Measurements from ENCODE around the gene ASTN2. TPM values are rescaled to one million over a fixed set of nuclear protein-coding genes. Genes with fewer than 3 reads are reported as not detected.

The ASTN2 gene
- total and polyA plus RNA-seq, 2 experiments from 2014 or later: 5.8 to 7.5 TPM

DNA sequence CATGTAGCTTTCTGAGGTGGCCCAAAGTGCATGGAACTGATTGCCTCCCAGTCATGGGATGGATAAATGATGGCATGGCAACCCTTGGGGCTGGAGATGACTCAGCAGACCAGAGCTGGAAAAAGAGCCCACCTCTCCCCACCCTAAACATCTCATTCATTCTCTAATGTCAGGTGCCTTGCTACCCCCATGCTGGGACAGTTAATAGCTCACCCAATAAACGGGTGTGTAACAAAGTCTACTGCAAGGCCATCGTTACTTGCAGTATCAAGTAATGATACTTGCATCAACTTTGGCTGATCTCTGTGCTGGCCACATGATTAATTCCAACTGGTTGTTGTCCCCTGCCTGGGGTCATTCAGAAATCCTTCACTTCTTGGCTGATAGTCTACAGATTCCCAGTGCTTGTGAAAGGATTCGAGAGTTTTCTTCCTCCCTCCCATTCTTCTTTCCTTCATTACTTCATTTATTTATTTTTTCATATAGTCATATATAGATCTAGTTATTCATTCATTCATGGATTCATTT, 850.5 kb downstream of the ASTN2 start:
- TF ChIP-seq EZH2 (IDR thresholded peaks at IDR 0.05; ENCODE audit: insufficient read depth, poor library complexity, severe bottlenecking) (no peak), EZH2phosphoT487 (IDR thresholded peaks at IDR 0.05; ENCODE audit: insufficient read depth, low read depth) (no peak)
- H3K9me3 ChIP-seq (ENCODE audit: low read depth): no peaks in the 10 kb centered on the region
- DNase-seq: no peak
- WGBS, 2 experiments (ENCODE audit: low coverage in 1 of 2, low lambda C conversion rate in 2 of 2, missing lambda C conversion rate in 2 of 2): 29 to 39% methylated on average over 3 of the region's 3 CpGs
- no peak overlapping the region for H2AFZ ChIP-seq
- H3K79me2 ChIP-seq (ENCODE audit: insufficient read depth): no peaks in the 10 kb centered on the region
- H3K27ac ChIP-seq: no peak overlapping the region
- H3K4me2 ChIP-seq (ENCODE audit: unreplicated experiment): no peak overlapping the region
- no peaks in the 10 kb centered on the region for H3K27me3 ChIP-seq (replicated peaks; ENCODE audit: insufficient read depth)
- no peaks in the 10 kb centered on the region for H3K36me3 ChIP-seq (ENCODE audit: low read depth)
- peaks cover 12% of the 10 kb centered on the region for H3K4me1 ChIP-seq (ENCODE audit: insufficient read depth)
- no peaks in the 10 kb centered on the region for H3K9me2 ChIP-seq (ENCODE audit: insufficient read depth)
- in situ Hi-C loops (cut with MboI): loop anchor here (25.0 kb wide), 1 partner anchor 402 kb away; the partner anchor contains the start of gene PAPPA
- H3F3A ChIP-seq (ENCODE audit: insufficient read depth): no peaks in the 10 kb centered on the region
- no peaks in the 10 kb centered on the region for H4K20me1 ChIP-seq (ENCODE audit: insufficient read depth)
- no peak overlapping the region for H3K4me3 ChIP-seq
- no peak overlapping the region for H3K9ac ChIP-seq

DNA sequence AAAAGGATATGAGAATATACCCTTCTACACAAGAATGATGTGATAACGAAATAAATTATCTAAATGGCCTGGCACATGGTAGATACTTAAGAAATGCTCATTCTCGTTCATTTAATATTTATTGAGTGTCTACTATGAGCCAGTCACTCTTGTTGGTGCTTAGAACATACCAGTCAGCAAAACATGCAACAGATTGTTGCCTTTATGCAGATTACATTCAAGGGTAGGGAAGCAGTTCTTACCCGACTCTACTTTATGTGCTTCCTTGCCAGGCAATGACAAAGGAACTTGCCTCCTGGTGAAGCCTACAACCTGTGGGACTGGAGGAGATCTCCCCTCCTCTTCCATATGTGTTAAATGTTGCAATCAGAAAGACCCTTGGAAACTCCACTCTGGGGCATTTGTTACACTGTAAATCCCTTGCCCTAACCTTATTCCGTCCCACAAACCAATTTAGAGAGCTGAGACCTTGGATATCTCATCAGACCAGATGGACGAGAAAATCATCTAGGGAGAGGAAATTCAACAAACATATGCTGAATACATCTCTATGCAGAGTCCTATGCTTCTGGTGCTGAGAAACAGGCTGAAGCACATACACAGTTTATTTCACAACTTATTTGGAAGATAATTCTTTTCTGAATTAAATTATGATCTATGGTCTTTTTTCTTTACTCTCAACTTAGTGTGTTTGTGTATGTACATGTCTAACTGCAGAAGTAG, 855.9 kb downstream of the ASTN2 start:
- H3K9me2 ChIP-seq (ENCODE audit: insufficient read depth): no peaks in the 10 kb centered on the region
- in situ Hi-C loops (cut with MboI): loop anchor here (25.0 kb wide), 1 partner anchor 397 kb away; the partner anchor contains the start of gene PAPPA
- no peaks in the 10 kb centered on the region for H3K9me3 ChIP-seq (ENCODE audit: low read depth)
- no peak overlapping the region for H3K9ac ChIP-seq
- no peak overlapping the region for H3K4me3 ChIP-seq
- no peaks in the 10 kb centered on the region for H3K79me2 ChIP-seq (ENCODE audit: insufficient read depth)
- no peak overlapping the region for H3K27ac ChIP-seq
- WGBS, 2 experiments (ENCODE audit: low coverage in 1 of 2, low lambda C conversion rate in 2 of 2, missing lambda C conversion rate in 2 of 2): 82 to 83% methylated on average over 5 of the region's 5 CpGs
- H3K4me1 ChIP-seq (ENCODE audit: insufficient read depth): no peaks in the 10 kb centered on the region
- no peak overlapping the region for H3K4me2 ChIP-seq (ENCODE audit: unreplicated experiment)
- H2AFZ ChIP-seq: no peak overlapping the region
- H3F3A ChIP-seq (ENCODE audit: insufficient read depth): no peaks in the 10 kb centered on the region
- H4K20me1 ChIP-seq (ENCODE audit: insufficient read depth): no peaks in the 10 kb centered on the region
- H3K27me3 ChIP-seq (replicated peaks; ENCODE audit: insufficient read depth): no peaks in the 10 kb centered on the region
- TF ChIP-seq EZH2 (IDR thresholded peaks at IDR 0.05; ENCODE audit: insufficient read depth, poor library complexity, severe bottlenecking) (no peak), EZH2phosphoT487 (IDR thresholded peaks at IDR 0.05; ENCODE audit: insufficient read depth, low read depth) (no peak)
- H3K36me3 ChIP-seq (ENCODE audit: low read depth): no peaks in the 10 kb centered on the region
- DNase-seq: no peak

DNA sequence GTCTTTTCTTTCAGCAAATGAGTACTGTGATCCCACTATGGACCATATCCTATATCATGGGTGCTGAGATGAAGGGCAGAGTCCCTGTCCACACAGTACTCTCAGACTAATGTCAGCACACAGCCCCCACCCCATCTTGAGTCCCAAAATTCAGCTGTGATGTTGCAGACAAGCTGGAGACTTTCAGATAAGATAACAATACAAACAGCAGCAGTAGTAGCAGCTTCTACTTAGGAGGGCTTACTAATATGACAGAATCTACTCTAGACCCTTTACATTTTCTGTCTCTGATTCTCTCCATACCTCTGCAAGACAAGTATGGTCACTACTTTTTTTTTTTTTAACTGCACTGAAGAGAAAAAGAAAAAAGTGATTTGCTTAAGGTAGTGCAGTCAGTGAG, 856.8 kb downstream of the ASTN2 start:
- Histone ChIP-seq H3K9me2 (ENCODE audit: insufficient read depth) (no peaks in the 10 kb centered on the region), H3K4me2 (ENCODE audit: unreplicated experiment) (no peak overlapping the region), H3K4me1 (ENCODE audit: insufficient read depth) (no peaks in the 10 kb centered on the region), H2AFZ (no peak overlapping the region), H3K36me3 (ENCODE audit: low read depth) (no peaks in the 10 kb centered on the region), H3F3A (ENCODE audit: insufficient read depth) (no peaks in the 10 kb centered on the region), H3K9ac (no peak overlapping the region), H3K4me3 (no peak overlapping the region), H3K9me3 (ENCODE audit: low read depth) (no peaks in the 10 kb centered on the region), H3K27me3 (replicated peaks; ENCODE audit: insufficient read depth) (no peaks in the 10 kb centered on the region), H3K79me2 (ENCODE audit: insufficient read depth) (no peaks in the 10 kb centered on the region), H4K20me1 (ENCODE audit: insufficient read depth) (no peaks in the 10 kb centered on the region), H3K27ac (no peak overlapping the region)
- in situ Hi-C loops (cut with MboI): loop anchor here (25.0 kb wide), 1 partner anchor 396 kb away; the partner anchor contains the start of gene PAPPA
- TF ChIP-seq EZH2 (IDR thresholded peaks at IDR 0.05; ENCODE audit: insufficient read depth, poor library complexity, severe bottlenecking): no peak
- no peak for DNase-seq

DNA sequence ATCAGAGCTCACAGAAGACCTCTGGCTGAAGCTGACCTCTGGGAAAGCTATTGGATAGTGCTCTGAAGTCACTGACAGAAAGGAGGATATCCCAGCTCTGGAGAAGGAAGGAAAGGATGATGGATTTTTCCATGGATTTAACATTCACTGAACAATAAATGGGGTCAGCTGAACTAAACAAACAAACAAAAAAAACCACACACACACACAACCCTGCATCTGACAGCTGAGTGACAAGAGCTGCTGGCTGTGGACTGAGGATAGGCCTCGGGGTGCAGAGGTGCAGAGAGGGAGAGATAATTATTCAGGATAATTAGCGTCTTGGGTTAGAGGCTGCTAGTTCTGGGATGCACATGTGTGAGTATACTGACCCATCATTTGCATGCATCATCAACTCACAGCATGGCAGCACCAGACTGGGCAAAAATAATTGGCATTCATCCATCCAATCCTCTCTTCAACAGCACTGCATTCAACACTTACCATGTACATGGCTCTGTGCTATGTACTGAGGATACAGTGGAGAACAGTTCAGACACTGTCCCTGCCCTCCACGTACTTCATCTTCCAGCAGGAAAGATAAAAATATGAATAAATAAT, 859.2 kb downstream of the ASTN2 start:
- no peak overlapping the region for H3K9ac ChIP-seq
- H3K79me2 ChIP-seq (ENCODE audit: insufficient read depth): no peaks in the 10 kb centered on the region
- in situ Hi-C loops (cut with MboI): loop anchor here (25.0 kb wide), 1 partner anchor 393 kb away; the partner anchor contains the start of gene PAPPA
- peaks cover 11% of the 10 kb centered on the region for H3K4me1 ChIP-seq (ENCODE audit: insufficient read depth)
- H3K36me3 ChIP-seq (ENCODE audit: low read depth): no peaks in the 10 kb centered on the region
- DNase-seq: no peak
- no peak overlapping the region for H3K4me2 ChIP-seq (ENCODE audit: unreplicated experiment)
- 83 to 84% methylated on average over 3 of the region's 3 CpGs for WGBS, 2 experiments (ENCODE audit: low coverage in 1 of 2, low lambda C conversion rate in 2 of 2, missing lambda C conversion rate in 2 of 2)
- no peak for TF ChIP-seq EZH2 (IDR thresholded peaks at IDR 0.05; ENCODE audit: insufficient read depth, poor library complexity, severe bottlenecking)
- TF ChIP-seq EZH2phosphoT487 (IDR thresholded peaks at IDR 0.05; ENCODE audit: insufficient read depth, low read depth): no peak
- H3K27ac ChIP-seq: no peak overlapping the region
- H3K27me3 ChIP-seq (replicated peaks; ENCODE audit: insufficient read depth): no peaks in the 10 kb centered on the region
- no peak overlapping the region for H3K4me3 ChIP-seq
- no peaks in the 10 kb centered on the region for H3K9me3 ChIP-seq (ENCODE audit: low read depth)
- no peaks in the 10 kb centered on the region for H3K9me2 ChIP-seq (ENCODE audit: insufficient read depth)
- H3F3A ChIP-seq (ENCODE audit: insufficient read depth): peaks cover 10% of the 10 kb centered on the region
- H4K20me1 ChIP-seq (ENCODE audit: insufficient read depth): no peaks in the 10 kb centered on the region
- H2AFZ ChIP-seq: no peak overlapping the region

Data from GM23248 (cell line).